Measurements from ENCODE around the gene BET1L.

GRCh38 chr11:206526-207207, 532 bp downstream of the BET1L start:
- TF ChIP-seq CTCF (IDR thresholded peaks at IDR 0.05): no peak
- TF ChIP-seq POLR2AphosphoS5 (IDR thresholded peaks at IDR 0.05; ENCODE audit: low read depth, low read length): no peak
- no peak for TF ChIP-seq SIN3A (IDR thresholded peaks at IDR 0.05; ENCODE audit: borderline replicate concordance, insufficient read depth, low read depth, low read length)

All from Panc1 (cell line).